ENCODE measurements around the gene CCBE1. TPM values are rescaled to one million over a fixed set of nuclear protein-coding genes. Genes with fewer than 3 reads are reported as not detected.

The CCBE1 gene
- total RNA-seq, 2 experiments from 2014 or later: 0.36 TPM; not detected in 1

- peaks cover 3% of the 10 kb centered on the region for H3K27me3 Mint-ChIP-seq
- ChIA-PET CTCF (no interaction called here), POLR2A (no interaction called here)
Observed at GRCh38 chr18:59451963-59452362, 245.3 kb downstream of the CCBE1 start.

DNA sequence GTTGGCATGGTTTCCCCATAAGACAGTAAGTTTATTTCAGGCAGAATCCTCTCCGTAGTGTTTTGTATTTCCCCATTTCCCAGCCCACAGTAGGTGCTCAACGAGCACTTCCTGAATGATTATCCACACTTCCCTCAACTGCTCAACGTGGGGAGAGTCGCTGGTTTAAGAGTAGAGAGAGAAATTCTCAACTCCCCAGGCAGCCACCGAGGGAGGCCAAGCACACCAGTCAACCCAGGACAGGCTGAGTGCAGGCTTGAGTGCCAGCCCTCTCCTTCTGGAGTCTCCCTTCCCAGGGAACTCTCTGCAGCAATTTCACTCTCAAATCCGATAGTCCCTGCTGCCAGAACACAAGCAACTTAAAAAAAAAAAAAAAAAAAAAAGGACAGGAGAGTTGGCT, 246.2 kb downstream of the CCBE1 start:
- Mint-ChIP-seq H3K27me3 (peaks cover under 1% of the 10 kb centered on the region), H3K4me3 (no peak overlapping the region), H3K36me3 (no peaks in the 10 kb centered on the region), H3K27ac (no peak overlapping the region), H3K4me1 (ENCODE audit: low read depth) (no peaks in the 10 kb centered on the region), H3K9me3 (no peaks in the 10 kb centered on the region)
- CTCF ChIA-PET: no interaction called here
- intact Hi-C loops (cut with micrococcal nuclease): loop anchor here (10.0 kb wide), 1 partner anchor 1094 kb away; no protein-coding TSS in a partner anchor
- DNase-seq: no peak
- POLR2A ChIA-PET: no interaction called here

More at GRCh38 chr18:59451963-59452362, 245.3 kb downstream of the CCBE1 start:
- Mint-ChIP-seq H3K9me3 (no peaks in the 10 kb centered on the region), H3K36me3 (no peaks in the 10 kb centered on the region), H3K4me3 (no peak overlapping the region), H3K4me1 (ENCODE audit: low read depth) (no peaks in the 10 kb centered on the region), H3K27ac (no peak overlapping the region)
- intact Hi-C loops (cut with micrococcal nuclease): loop anchor here (10.0 kb wide), 1 partner anchor 1093 kb away; no protein-coding TSS in a partner anchor
- DNase-seq: no peak

DNA sequence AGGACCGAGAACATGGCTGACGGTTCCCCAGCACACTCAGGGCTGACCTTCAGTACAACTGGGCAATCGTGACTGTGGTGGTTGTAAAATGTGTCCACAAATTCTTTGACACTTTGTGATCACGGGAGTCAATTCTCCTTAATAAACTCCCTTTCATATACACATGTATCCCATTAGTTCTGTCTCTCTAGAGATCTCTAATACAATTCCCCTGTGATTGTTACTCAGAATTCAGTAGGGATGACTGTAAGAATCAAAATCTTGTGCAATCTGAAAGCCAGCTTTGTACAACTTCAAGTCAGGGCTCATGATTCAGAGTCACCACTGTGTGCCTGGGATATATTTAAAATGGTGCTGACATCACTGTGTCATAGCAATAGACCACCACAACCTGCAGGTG, 248.7 kb downstream of the CCBE1 start:
- intact Hi-C loops (cut with micrococcal nuclease): no loop called here
- Mint-ChIP-seq H3K4me1 (ENCODE audit: low read depth) (no peaks in the 10 kb centered on the region), H3K9me3 (no peaks in the 10 kb centered on the region), H3K36me3 (no peaks in the 10 kb centered on the region), H3K27ac (no peak overlapping the region), H3K27me3 (no peaks in the 10 kb centered on the region), H3K4me3 (no peak overlapping the region)
- POLR2A ChIA-PET: no interaction called here
- no peak for DNase-seq
- CTCF ChIA-PET: interaction anchor here (2.7 kb wide), 1 partner anchor 11 kb away, joined by 10 read pairs; no protein-coding TSS in a partner anchor

GRCh38 chr18:59446012-59446411, 251.2 kb downstream of the CCBE1 start:
- Mint-ChIP-seq H3K36me3 (no peaks in the 10 kb centered on the region), H3K4me1 (ENCODE audit: low read depth) (no peaks in the 10 kb centered on the region), H3K27ac (no peak overlapping the region), H3K4me3 (no peak overlapping the region), H3K9me3 (peaks cover 3% of the 10 kb centered on the region), H3K27me3 (no peaks in the 10 kb centered on the region)
- CTCF ChIA-PET: interaction anchor here (1.6 kb wide), 1 partner anchor 12 kb away, joined by 5 read pairs; no protein-coding TSS in a partner anchor
- intact Hi-C loops (cut with micrococcal nuclease): no loop called here
- no peak for DNase-seq
- POLR2A ChIA-PET: no interaction called here

DNA sequence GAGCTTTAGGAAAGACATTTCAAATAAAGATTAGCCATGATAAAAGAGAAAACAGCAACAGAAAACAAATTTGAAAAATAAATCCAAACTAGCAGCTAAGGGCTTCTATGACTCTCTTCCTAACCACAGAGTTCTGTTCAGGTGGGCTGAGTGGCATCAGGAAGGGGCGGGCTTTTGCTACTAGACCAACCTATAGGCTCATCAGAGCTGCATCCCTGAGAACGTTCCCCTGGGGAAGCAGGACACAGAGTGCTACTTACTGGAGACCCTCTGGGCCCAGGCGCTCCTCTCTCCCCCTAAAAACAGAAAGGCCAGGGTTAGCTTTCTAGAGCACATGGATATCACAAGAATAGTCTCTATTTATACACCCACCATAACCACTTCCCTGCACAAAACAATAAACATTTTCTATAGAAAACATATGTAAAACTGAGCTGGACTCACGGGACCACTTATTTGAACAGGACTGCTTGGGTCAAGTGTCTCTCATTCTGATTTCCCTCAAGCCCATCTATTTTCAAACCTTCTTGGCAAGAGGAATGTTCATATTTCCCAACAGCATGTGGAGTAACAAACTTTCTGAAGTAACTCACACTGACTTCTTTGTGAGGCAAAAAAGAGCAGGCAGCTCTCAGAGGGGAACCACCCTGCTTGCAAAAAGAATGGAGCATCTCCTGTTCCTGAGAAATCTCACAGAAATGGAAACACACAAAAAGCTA, 259.2 kb downstream of the CCBE1 start:
- Mint-ChIP-seq H3K4me1 (ENCODE audit: low read depth) (no peaks in the 10 kb centered on the region), H3K4me3 (no peak overlapping the region), H3K27ac (no peak overlapping the region), H3K9me3 (peaks cover 3% of the 10 kb centered on the region), H3K36me3 (no peaks in the 10 kb centered on the region), H3K27me3 (peaks cover 10% of the 10 kb centered on the region)
- CTCF ChIA-PET: interaction anchor here (0.7 kb wide), 1 partner anchor 23 kb away, joined by 3 read pairs; no protein-coding TSS in a partner anchor
- no peak for DNase-seq
- POLR2A ChIA-PET: no interaction called here
- intact Hi-C loops (cut with micrococcal nuclease): no loop called here

- POLR2A ChIA-PET: no interaction called here
- intact Hi-C loops (cut with micrococcal nuclease): no loop called here
- Mint-ChIP-seq H3K27ac (no peak overlapping the region), H3K36me3 (no peaks in the 10 kb centered on the region), H3K4me3 (no peak overlapping the region), H3K4me1 (ENCODE audit: low read depth) (no peaks in the 10 kb centered on the region), H3K27me3 (peaks cover 10% of the 10 kb centered on the region), H3K9me3 (no peaks in the 10 kb centered on the region)
- CTCF ChIA-PET: no interaction called here
- DNase-seq: no peak
Observed at GRCh38 chr18:59432803-59433597, 264.2 kb downstream of the CCBE1 start.

DNA sequence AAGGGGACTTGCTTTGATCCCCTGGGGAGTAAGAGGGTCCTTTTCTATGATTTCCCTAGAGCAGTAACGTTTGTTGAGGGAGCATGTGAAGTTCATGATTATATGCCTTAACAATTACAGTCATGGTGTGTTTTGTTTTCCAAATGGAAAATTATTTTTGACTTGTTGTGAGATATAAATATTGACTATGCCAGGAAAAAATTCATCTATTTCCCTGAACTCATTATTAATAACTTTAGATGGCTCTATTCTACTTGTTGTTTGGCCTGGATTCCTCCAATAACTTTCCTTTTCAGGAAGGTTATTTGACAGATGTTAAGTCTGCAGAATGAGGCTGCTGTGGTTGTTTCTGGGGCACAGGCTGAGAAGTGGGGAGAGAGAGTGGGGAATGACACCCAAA, 266.1 kb downstream of the CCBE1 start:
- H3K4me3 Mint-ChIP-seq: no peak overlapping the region
- no peak overlapping the region for H3K27ac Mint-ChIP-seq
- no peaks in the 10 kb centered on the region for H3K36me3 Mint-ChIP-seq
- H3K4me1 Mint-ChIP-seq (ENCODE audit: low read depth): no peaks in the 10 kb centered on the region
- intact Hi-C loops (cut with micrococcal nuclease): no loop called here
- H3K27me3 Mint-ChIP-seq: peaks cover 6% of the 10 kb centered on the region
- no peaks in the 10 kb centered on the region for H3K9me3 Mint-ChIP-seq
- ChIA-PET CTCF (no interaction called here), POLR2A (no interaction called here)
- no peak for DNase-seq

- DNase-seq: no peak
- no peaks in the 10 kb centered on the region for H3K4me1 Mint-ChIP-seq (ENCODE audit: low read depth)
- intact Hi-C loops (cut with micrococcal nuclease): no loop called here
- peaks cover 3% of the 10 kb centered on the region for H3K27me3 Mint-ChIP-seq
- no peak overlapping the region for H3K27ac Mint-ChIP-seq
- no peaks in the 10 kb centered on the region for H3K9me3 Mint-ChIP-seq
- H3K36me3 Mint-ChIP-seq: no peaks in the 10 kb centered on the region
- ChIA-PET CTCF (no interaction called here), POLR2A (no interaction called here)
- H3K4me3 Mint-ChIP-seq: no peak overlapping the region
Observed at GRCh38 chr18:59429608-59430007, 267.6 kb downstream of the CCBE1 start.

- Mint-ChIP-seq H3K27ac (no peak overlapping the region), H3K4me3 (no peak overlapping the region), H3K36me3 (no peaks in the 10 kb centered on the region), H3K4me1 (ENCODE audit: low read depth) (no peaks in the 10 kb centered on the region), H3K27me3 (no peaks in the 10 kb centered on the region), H3K9me3 (no peaks in the 10 kb centered on the region)
- POLR2A ChIA-PET: no interaction called here
- CTCF ChIA-PET: no interaction called here
- DNase-seq: no peak
- intact Hi-C loops (cut with micrococcal nuclease): no loop called here
Observed at GRCh38 chr18:59428018-59428417, 269.2 kb downstream of the CCBE1 start.

- no peak overlapping the region for H3K27ac Mint-ChIP-seq
- POLR2A ChIA-PET: no interaction called here
- no peak overlapping the region for H3K4me3 Mint-ChIP-seq
- H3K27me3 Mint-ChIP-seq: peaks cover 3% of the 10 kb centered on the region
- CTCF ChIA-PET: no interaction called here
- H3K4me1 Mint-ChIP-seq (ENCODE audit: low read depth): no peaks in the 10 kb centered on the region
- H3K9me3 Mint-ChIP-seq: no peaks in the 10 kb centered on the region
- no peaks in the 10 kb centered on the region for H3K36me3 Mint-ChIP-seq
- DNase-seq: no peak
- intact Hi-C loops (cut with micrococcal nuclease): no loop called here
Observed at GRCh38 chr18:59426855-59427254, 270.4 kb downstream of the CCBE1 start.

DNA sequence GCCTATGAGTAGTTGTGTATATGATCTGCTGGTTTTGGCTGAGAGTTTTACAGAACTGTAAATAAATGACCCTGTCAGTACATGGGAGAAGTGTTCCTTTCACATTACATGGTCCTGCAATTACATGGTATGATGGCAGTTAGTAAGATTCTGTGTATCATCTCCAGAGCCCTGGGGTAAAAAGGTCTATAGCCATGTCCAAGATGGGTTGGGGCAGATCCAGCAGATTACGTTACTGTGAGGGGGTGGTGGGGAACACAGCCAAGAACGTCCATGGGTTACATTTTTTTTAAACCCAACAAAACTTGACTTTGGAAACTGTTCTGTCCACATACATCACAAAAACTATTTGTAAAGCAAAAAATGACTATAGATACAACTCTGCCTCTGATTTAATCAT, 274.0 kb downstream of the CCBE1 start:
- POLR2A ChIA-PET: no interaction called here
- intact Hi-C loops (cut with micrococcal nuclease): no loop called here
- no peak for DNase-seq
- Mint-ChIP-seq H3K36me3 (no peaks in the 10 kb centered on the region), H3K27me3 (peaks cover 10% of the 10 kb centered on the region), H3K9me3 (no peaks in the 10 kb centered on the region), H3K4me1 (ENCODE audit: low read depth) (no peaks in the 10 kb centered on the region), H3K27ac (no peak overlapping the region), H3K4me3 (no peak overlapping the region)
- CTCF ChIA-PET: no interaction called here

GRCh38 chr18:59420244-59420643, 277.0 kb downstream of the CCBE1 start:
- no peak for DNase-seq
- intact Hi-C loops (cut with micrococcal nuclease): no loop called here
- Mint-ChIP-seq H3K27ac (no peak overlapping the region), H3K27me3 (peaks cover 14% of the 10 kb centered on the region), H3K4me1 (ENCODE audit: low read depth) (no peaks in the 10 kb centered on the region), H3K9me3 (no peaks in the 10 kb centered on the region), H3K4me3 (no peak overlapping the region), H3K36me3 (no peaks in the 10 kb centered on the region)
- ChIA-PET CTCF (no interaction called here), POLR2A (no interaction called here)

DNA sequence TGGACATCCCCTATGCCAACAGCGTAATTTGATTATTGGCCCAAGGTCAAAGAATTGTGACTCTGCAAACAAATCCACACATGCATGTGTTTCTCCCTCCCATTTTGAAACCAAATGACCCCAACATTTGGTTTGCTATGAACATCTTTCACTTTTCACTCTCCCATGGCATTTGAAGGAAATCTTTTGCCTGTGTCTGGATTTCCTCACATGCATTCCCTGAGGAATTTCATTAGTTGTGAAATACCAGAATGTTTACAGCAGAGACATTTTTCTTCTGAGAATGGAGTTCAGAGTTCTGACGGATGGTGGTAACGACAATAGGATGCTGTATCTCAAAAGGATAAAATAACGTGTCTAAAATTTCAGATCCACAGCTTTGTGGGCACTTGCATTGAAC, 277.8 kb downstream of the CCBE1 start:
- Mint-ChIP-seq H3K36me3 (no peaks in the 10 kb centered on the region), H3K27me3 (peaks cover 15% of the 10 kb centered on the region), H3K4me3 (no peak overlapping the region), H3K9me3 (no peaks in the 10 kb centered on the region), H3K4me1 (ENCODE audit: low read depth) (no peaks in the 10 kb centered on the region), H3K27ac (no peak overlapping the region)
- DNase-seq: no peak
- ChIA-PET POLR2A (no interaction called here), CTCF (no interaction called here)
- intact Hi-C loops (cut with micrococcal nuclease): no loop called here

All from activated CD4-positive, alpha-beta memory T cell treated with anti-CD3 and anti-CD28 coated beads for 36 hours (primary cell).